Neutrophil (primary cell): ENCODE data around the gene TASP1.

Experiments used
- H3K27ac ChIP-seq: fragments of 200-600 bp; sonication (generic); 2 replicates; pipeline ENCODE4 v1.5.1; 2016; ENCODE audit warnings: mild to moderate bottlenecking, moderate library complexity
- H3K27me3 ChIP-seq: fragments of 200-600 bp; sonication (generic); 2 replicates; pipeline ENCODE4 v1.6.0; 2016; ENCODE audit warnings: mild to moderate bottlenecking
- H3K36me3 ChIP-seq: fragments of 200-600 bp; sonication (generic); 2 replicates; pipeline ENCODE4 v1.5.1; 2017
- H3K4me1 ChIP-seq, 2 experiments: fragments of 200-600 bp in 1 of 2; sonication (generic) in 1 of 2; 1 replicate in 1 of 2; 2 replicates in 1 of 2; pipeline versions ENCODE4 v1.5.1 to v1.6.1; 2013 to 2016; ENCODE audit warnings: low read depth in 1 of 2, low read length in 1 of 2, mild to moderate bottlenecking in 1 of 2, moderate library complexity in 1 of 2; ENCODE audit not compliant: control insufficient read depth in 1 of 2, insufficient read depth in 1 of 2
- H3K4me3 ChIP-seq, 2 experiments: fragments of 200-600 bp in 1 of 2; sonication (generic) in 1 of 2; 1 replicate in 1 of 2; 2 replicates in 1 of 2; pipeline ENCODE4 v1.5.1; 2013 to 2016; ENCODE audit warnings: low read depth in 1 of 2, low read length in 1 of 2, mild to moderate bottlenecking in 1 of 2, moderate library complexity in 1 of 2
- H3K9me3 ChIP-seq: fragments of 200-600 bp; sonication (generic); 2 replicates; pipeline ENCODE4 v1.5.1; 2016
- CTCF ChIP-seq: fragments of 200-600 bp; sonication (generic); IDR thresholded peaks from 2 replicates; pipeline ENCODE4 v1.5.1; 2016; ENCODE audit warnings: antibody characterized with exemption

Gene TASP1

DNA sequence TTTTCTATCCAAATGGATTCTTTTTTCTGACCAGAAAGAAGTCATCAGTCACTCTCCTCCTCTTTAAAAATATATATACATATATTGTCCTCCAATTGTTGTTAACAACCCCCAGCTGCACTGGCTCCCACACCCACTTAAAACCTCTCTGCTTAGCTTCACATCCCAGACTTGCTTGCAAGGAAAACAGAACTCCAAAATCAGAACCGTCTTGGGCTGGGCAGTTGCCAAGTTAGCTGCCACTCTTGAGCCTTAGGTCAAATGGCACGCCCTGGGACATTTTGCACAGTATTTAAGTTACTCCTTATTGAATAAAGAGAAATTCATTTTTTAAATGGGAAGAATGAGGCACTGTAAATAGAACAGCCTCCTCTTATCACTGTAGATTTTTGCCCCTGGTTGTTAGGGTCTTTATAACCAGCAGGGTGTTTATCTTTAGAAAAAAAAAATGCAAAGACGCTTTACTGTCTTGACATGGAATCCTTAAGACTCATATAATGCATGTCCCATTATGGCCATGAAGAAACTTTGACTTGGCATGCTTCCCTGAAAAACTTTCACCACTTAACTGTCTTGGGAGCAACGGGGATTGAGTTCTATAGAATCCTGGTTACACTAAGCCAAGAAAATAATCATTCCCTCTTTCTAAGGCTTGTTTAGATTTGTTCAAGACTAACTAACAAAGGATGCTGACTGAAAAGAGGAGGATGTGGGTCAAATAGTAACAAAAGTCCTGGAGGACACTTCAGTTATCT is 213.2 kb downstream of the TASP1 start:
- H3K36me3 ChIP-seq, result no peaks in the 10 kb centered on the region
- no peak for TF ChIP-seq CTCF
- no peak overlapping the region for H3K4me3 ChIP-seq
- H3K27ac ChIP-seq, result no peak overlapping the region
- H3K4me1 ChIP-seq, result no peaks in the 10 kb centered on the region
- no peaks in the 10 kb centered on the region for H3K9me3 ChIP-seq
- H3K27me3 ChIP-seq, result no peaks in the 10 kb centered on the region

DNA sequence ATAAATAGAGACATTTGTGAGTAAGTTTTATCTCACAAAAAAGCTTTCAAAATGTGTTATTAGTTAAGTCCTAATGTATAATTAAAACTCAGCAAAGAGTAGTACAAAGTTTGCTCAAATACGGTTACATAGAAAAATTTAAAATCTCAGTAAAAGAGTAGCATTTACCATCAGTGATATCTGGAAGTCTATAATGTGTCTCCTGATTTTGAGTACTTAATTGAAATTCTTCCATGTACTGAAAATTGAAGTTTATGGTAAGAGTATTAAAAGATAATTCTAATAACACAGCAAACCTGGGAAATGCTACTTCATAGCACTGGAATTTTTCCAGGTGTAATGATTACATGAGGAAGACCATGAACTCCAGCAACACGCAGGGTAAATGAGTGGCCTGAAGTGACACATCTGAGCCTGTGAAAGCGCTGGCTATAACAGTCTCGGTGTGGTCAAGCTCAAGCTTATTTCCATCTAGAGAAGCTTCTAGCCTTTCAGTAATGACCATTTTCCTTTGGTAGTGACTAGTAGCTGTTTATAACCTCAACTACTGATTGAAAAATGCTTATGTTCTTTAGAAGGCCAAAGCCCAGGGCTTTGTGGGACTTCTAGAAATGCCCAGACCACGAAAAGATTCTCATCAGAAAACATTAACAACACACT is 214.4 kb downstream of the TASP1 start:
- Histone ChIP-seq H3K36me3 (no peaks in the 10 kb centered on the region), H3K4me3 (no peak overlapping the region), H3K27me3 (no peaks in the 10 kb centered on the region), H3K27ac (no peak overlapping the region), H3K9me3 (no peaks in the 10 kb centered on the region), H3K4me1 (no peaks in the 10 kb centered on the region)
- no peak for TF ChIP-seq CTCF

- no peak overlapping the region for H3K4me3 ChIP-seq
- TF ChIP-seq CTCF, result no peak
- no peaks in the 10 kb centered on the region for H3K4me1 ChIP-seq
- H3K27me3 ChIP-seq, result no peaks in the 10 kb centered on the region
- H3K9me3 ChIP-seq, result no peaks in the 10 kb centered on the region
- no peaks in the 10 kb centered on the region for H3K36me3 ChIP-seq
- no peak overlapping the region for H3K27ac ChIP-seq
Observed at GRCh38 chr20:13423472-13424173, 215.1 kb downstream of the TASP1 start.

DNA sequence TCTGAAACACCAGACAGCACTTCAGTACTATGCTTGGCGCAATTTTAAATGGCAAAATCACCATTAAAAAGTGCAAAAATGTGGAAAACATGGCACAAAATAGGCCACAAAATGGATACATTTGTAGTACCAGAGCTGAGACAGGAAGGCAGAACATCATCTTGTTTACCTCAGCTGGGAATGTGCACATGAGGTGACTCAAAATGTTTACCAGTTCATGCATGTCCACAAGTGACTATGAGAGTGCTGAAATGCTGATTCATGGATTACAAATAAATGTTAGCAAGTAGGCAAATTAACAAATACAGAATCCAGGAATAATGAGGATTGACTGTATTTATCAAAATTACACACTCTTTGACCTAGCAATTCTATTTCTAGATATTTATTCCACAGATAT is 216.1 kb downstream of the TASP1 start:
- H3K36me3 ChIP-seq, result no peaks in the 10 kb centered on the region
- no peak overlapping the region for H3K27ac ChIP-seq
- no peaks in the 10 kb centered on the region for H3K4me1 ChIP-seq
- no peaks in the 10 kb centered on the region for H3K27me3 ChIP-seq
- H3K4me3 ChIP-seq, result no peak overlapping the region
- no peaks in the 10 kb centered on the region for H3K9me3 ChIP-seq
- TF ChIP-seq CTCF, result no peak

- H3K36me3 ChIP-seq, result no peaks in the 10 kb centered on the region
- H3K4me1 ChIP-seq, result no peaks in the 10 kb centered on the region
- no peak overlapping the region for H3K27ac ChIP-seq
- no peaks in the 10 kb centered on the region for H3K9me3 ChIP-seq
- no peak overlapping the region for H3K4me3 ChIP-seq
- H3K27me3 ChIP-seq, result no peaks in the 10 kb centered on the region
- no peak for TF ChIP-seq CTCF
Observed at GRCh38 chr20:13420625-13421024, 218.1 kb downstream of the TASP1 start.
